Duodenal mucosa (tissue), 2 donors: ENCODE results near the gene GOLGA7B.

ENCODE experiments used
- H3K27ac ChIP-seq: one replicate; pipeline ENCODE4 v1.7.0; 2013; ENCODE audit warnings: low read depth, low read length
- H3K27me3 ChIP-seq, 2 donors: one replicate each; pipeline ENCODE4 v1.7.0; 2013; ENCODE audit warnings: low read length in 2 of 2, control low read depth in 1 of 2; ENCODE audit not compliant: insufficient read depth in 2 of 2, control insufficient read depth in 1 of 2
- H3K36me3 ChIP-seq, 2 donors: one replicate each; pipeline ENCODE4 v1.7.0; 2013; ENCODE audit warnings: low read length in 2 of 2, control low read depth in 1 of 2; ENCODE audit not compliant: insufficient read depth in 2 of 2, control insufficient read depth in 1 of 2
- H3K4me1 ChIP-seq, 2 donors: one replicate each; pipeline ENCODE4 v1.7.0; 2013; ENCODE audit warnings: low read length in 2 of 2, control low read depth in 1 of 2; ENCODE audit not compliant: insufficient read depth in 2 of 2, control insufficient read depth in 1 of 2
- H3K4me3 ChIP-seq, 2 donors: one replicate each; pipeline ENCODE4 v1.7.0; 2013; ENCODE audit warnings: low read length in 2 of 2, low read depth in 1 of 2
- H3K9ac ChIP-seq, 2 donors: one replicate each; pipeline ENCODE4 v1.7.0; 2013; ENCODE audit warnings: low read length in 2 of 2, low read depth in 1 of 2
- H3K9me3 ChIP-seq, 2 donors: one replicate each; pipeline ENCODE4 v1.7.0; 2013; ENCODE audit warnings: low read length in 2 of 2, control low read depth in 1 of 2; ENCODE audit not compliant: control insufficient read depth in 1 of 2

GOLGA7B gene

GRCh38 chr10:97889461-97890265 lies 40.0 kb downstream of the GOLGA7B start:
- H3K36me3 ChIP-seq, result no peaks in the 10 kb centered on the region
- H3K27ac ChIP-seq, result no peak overlapping the region

GRCh38 chr10:97891497-97892167 lies 42.0 kb downstream of the GOLGA7B start:
- H3K36me3 ChIP-seq, result no peaks in the 10 kb centered on the region
- no peak overlapping the region for H3K4me3 ChIP-seq
- peaks cover 0 to 4% of the 10 kb centered on the region in 2 donors for H3K4me1 ChIP-seq
- no peak overlapping the region for H3K27ac ChIP-seq
- H3K9ac ChIP-seq, result no peak overlapping the region
- no peaks in the 10 kb centered on the region for H3K9me3 ChIP-seq
- peaks cover 0 to 4% of the 10 kb centered on the region in 2 donors for H3K27me3 ChIP-seq

More at GRCh38 chr10:97889461-97890265, 40.0 kb downstream of the GOLGA7B start:
- Histone ChIP-seq H3K4me1 (peaks cover 0 to 4% of the 10 kb centered on the region in 2 donors), H3K4me3 (no peak overlapping the region), H3K9me3 (no peaks in the 10 kb centered on the region), H3K9ac (no peak overlapping the region), H3K27me3 (peaks cover 0 to 4% of the 10 kb centered on the region in 2 donors)

DNA sequence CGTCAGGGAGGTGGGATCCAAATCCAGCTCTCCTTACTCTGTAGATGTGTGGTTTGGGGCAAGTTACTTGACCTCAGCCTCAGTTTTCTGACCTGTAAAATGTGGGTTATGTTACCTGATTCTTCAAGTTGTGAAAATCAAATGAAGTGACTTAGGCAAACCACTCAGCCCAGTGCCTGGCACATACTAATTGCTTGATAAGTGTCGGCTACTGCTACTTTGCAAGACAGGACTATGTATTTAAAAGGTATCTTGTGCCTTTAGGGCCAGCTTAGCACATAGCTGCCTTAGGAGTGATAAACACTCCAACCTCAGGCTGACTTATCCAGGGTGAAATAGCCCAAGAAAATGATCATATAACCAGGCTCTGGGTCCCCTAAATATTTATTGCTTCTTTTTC lies 42.9 kb downstream of the GOLGA7B start:
- Histone ChIP-seq H3K4me3 (no peak overlapping the region), H3K9me3 (no peaks in the 10 kb centered on the region), H3K27me3 (peaks cover 0 to 4% of the 10 kb centered on the region in 2 donors), H3K4me1 (peaks cover 0 to 4% of the 10 kb centered on the region in 2 donors), H3K27ac (no peak overlapping the region), H3K9ac (no peak overlapping the region), H3K36me3 (no peaks in the 10 kb centered on the region)

DNA sequence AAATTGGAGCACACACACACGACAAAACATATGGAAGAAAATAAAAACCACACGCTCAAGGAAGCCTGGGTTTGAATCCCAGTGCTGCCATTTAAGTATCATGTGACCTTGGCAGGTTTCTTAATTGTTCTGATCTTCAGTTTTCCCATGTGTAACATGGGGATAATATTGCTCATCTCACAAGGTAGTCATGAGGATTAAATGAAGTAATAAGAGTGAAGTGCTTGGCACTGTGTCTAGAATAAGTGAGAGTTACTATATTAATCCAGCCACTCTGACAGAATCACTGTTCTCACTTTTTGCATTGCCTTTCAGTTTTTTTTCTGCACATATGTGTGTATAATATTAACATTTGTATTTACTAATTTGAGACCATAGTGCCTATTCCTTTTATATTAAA lies 43.3 kb downstream of the GOLGA7B start:
- no peaks in the 10 kb centered on the region for H3K9me3 ChIP-seq
- H3K27me3 ChIP-seq, result peaks cover 0 to 4% of the 10 kb centered on the region in 2 donors
- H3K4me3 ChIP-seq, result no peak overlapping the region
- H3K36me3 ChIP-seq, result no peaks in the 10 kb centered on the region
- no peak overlapping the region for H3K9ac ChIP-seq
- no peak overlapping the region for H3K27ac ChIP-seq
- H3K4me1 ChIP-seq, result peaks cover 0 to 4% of the 10 kb centered on the region in 2 donors

DNA sequence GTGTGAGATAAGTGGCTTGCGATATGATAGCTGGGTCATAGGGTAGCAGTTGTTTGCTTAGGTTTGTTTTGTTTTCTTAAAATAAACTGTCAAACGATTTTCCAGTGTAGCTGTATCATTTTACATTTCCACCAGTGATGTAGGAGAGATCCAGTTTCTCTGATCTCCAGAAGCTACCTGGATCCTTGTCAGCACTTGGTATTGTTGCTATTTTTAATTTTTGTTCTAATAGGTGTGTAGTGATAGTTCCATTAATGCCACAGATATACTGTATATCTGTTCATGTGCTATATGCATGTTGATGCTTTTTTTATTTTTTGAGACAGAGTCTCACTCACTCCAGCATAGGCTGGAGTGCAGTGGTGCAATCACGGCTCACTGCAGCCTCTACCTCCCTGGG lies 44.4 kb downstream of the GOLGA7B start:
- H3K4me1 ChIP-seq, result peaks cover 0 to 7% of the 10 kb centered on the region in 2 donors
- H3K36me3 ChIP-seq, result no peaks in the 10 kb centered on the region
- H3K27ac ChIP-seq, result no peak overlapping the region
- H3K9ac ChIP-seq, result no peak overlapping the region
- H3K27me3 ChIP-seq, result peaks cover 0 to 4% of the 10 kb centered on the region in 2 donors
- no peak overlapping the region for H3K4me3 ChIP-seq
- H3K9me3 ChIP-seq, result no peaks in the 10 kb centered on the region

DNA sequence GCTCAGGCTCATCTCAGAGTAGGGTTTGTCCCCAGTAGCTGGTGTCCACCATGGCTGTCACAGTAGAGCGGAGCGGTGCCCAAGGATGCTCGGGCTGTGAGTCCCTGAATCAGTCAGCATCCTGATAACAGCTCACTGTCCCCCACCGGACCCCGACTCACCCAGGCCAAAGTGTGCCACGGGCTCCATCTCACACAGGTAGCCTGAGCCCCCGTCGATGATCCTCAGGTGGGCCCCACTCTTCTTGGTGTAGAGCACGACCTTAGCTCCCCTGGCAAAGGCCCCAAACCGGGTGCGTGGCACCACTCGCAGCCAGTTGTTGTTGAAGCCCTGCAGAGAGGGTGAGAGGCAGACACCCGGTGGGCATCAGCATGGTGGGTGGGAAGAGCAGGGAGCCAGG lies 45.4 kb downstream of the GOLGA7B start:
- H3K4me3 ChIP-seq, result no peak overlapping the region
- no peaks in the 10 kb centered on the region for H3K9me3 ChIP-seq
- peaks cover 0 to 7% of the 10 kb centered on the region in 2 donors for H3K4me1 ChIP-seq
- no peak overlapping the region for H3K9ac ChIP-seq
- H3K27ac ChIP-seq, result no peak overlapping the region
- no peaks in the 10 kb centered on the region for H3K27me3 ChIP-seq
- no peaks in the 10 kb centered on the region for H3K36me3 ChIP-seq

- Histone ChIP-seq H3K27me3 (no peaks in the 10 kb centered on the region), H3K27ac (no peak overlapping the region), H3K4me1 (peaks cover 0 to 7% of the 10 kb centered on the region in 2 donors), H3K4me3 (no peak overlapping the region), H3K9ac (no peak overlapping the region), H3K9me3 (no peaks in the 10 kb centered on the region), H3K36me3 (no peaks in the 10 kb centered on the region)
These were observed 46.3 kb downstream of the GOLGA7B start for GRCh38 chr10:97895915-97896314.

DNA sequence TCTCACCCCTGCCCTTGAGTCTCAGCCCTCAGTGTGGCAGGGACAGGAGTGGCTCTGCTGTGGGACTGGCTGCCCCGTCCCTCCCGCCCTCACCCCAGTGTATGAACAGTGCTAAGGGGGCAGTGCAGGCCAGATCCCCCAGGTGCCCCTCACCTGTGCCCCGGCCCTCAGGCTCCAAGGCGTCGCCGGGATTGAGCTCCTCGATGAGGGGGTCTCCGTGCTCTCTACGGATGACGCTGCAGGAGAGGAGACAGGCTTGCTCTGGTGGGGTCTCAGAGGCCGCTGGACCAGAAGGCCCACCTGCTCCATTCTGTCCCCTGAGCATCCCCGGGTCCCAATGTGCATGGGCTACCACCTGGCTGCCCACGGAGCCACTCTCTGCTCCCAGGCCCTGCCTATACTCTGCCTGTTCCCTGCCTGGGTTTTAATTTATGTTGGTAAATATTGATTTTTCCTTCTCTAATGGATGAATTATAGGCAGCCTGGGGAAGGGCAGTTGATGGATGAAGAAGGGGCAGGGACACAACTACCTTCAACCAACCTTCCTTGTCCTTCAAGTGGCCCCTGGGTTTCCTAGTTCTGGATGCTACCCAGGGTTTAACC lies 47.2 kb downstream of the GOLGA7B start:
- no peak overlapping the region for H3K9ac ChIP-seq
- no peaks in the 10 kb centered on the region for H3K9me3 ChIP-seq
- no peak overlapping the region for H3K4me3 ChIP-seq
- H3K27me3 ChIP-seq, result no peaks in the 10 kb centered on the region
- H3K36me3 ChIP-seq, result no peaks in the 10 kb centered on the region
- peaks cover 0 to 7% of the 10 kb centered on the region in 2 donors for H3K4me1 ChIP-seq
- H3K27ac ChIP-seq, result no peak overlapping the region

- no peaks in the 10 kb centered on the region for H3K9me3 ChIP-seq
- no peak overlapping the region for H3K27ac ChIP-seq
- no peak overlapping the region for H3K9ac ChIP-seq
- no peak overlapping the region for H3K4me3 ChIP-seq
- H3K4me1 ChIP-seq, result peaks cover 0 to 7% of the 10 kb centered on the region in 2 donors
- H3K27me3 ChIP-seq, result no peaks in the 10 kb centered on the region
- H3K36me3 ChIP-seq, result no peaks in the 10 kb centered on the region
These were observed 48.8 kb downstream of the GOLGA7B start for GRCh38 chr10:97898429-97898828.

DNA sequence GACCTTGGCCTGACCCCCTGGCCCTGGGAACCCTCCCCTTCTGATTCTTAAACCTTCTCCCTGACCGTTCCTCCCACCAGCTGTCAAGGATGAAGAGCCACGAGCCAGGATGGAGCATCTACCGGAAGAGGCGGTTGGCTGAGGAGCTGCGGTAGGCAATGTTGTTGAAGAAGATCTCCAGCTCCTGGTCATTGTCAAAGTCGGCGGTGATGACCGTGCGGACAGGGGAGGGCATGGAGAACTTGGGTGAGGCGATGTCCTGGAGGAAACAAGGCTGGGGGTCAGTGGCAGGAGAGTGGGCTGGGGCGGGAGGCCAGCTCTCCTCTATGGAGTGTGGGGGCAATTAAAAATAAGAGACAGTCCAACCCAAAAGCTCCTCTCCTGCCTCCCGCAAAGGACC lies 51.7 kb downstream of the GOLGA7B start:
- H3K27ac ChIP-seq, result no peak overlapping the region
- H3K4me1 ChIP-seq, result peaks cover 0 to 7% of the 10 kb centered on the region in 2 donors
- peaks cover 0 to 7% of the 10 kb centered on the region in 2 donors for H3K27me3 ChIP-seq
- no peaks in the 10 kb centered on the region for H3K9me3 ChIP-seq
- H3K4me3 ChIP-seq, result no peak overlapping the region
- H3K36me3 ChIP-seq, result no peaks in the 10 kb centered on the region
- H3K9ac ChIP-seq, result no peak overlapping the region
